SKM-1 (cell line): Measurements from ENCODE around the gene TMBIM1.

ENCODE experiments used
- DNase-seq: peaks from one replicate; lab custom pipeline; 2025; ENCODE audit not compliant: unreplicated experiment; lab: John Stamatoyannopoulos, UW

The TMBIM1 gene

GRCh38 chr2:218292048-218293014 is at the start of gene TMBIM1:
Gene TMBIM1, minus strand, starts transcription at chr2:218292503. Its CDS starts 10,362 bp downstream, at chr2:218282141.
- DNase-seq: peak; percentile 63

- no peak for DNase-seq
Observed at GRCh38 chr2:218341381-218341780, 49.1 kb upstream of the TMBIM1 start.

GRCh38 chr2:218340656-218341055 is 48.4 kb upstream of the TMBIM1 start:
- no peak for DNase-seq

GRCh38 chr2:218334531-218334930 is 42.2 kb upstream of the TMBIM1 start:
- DNase-seq: no peak

- DNase-seq: peak; percentile 88
Observed at GRCh38 chr2:218332920-218333645, 40.8 kb upstream of the TMBIM1 start.

GRCh38 chr2:218332288-218332687 is 40.0 kb upstream of the TMBIM1 start:
- DNase-seq: no peak

GRCh38 chr2:218331745-218332144 is 39.4 kb upstream of the TMBIM1 start:
- DNase-seq: no peak

- DNase-seq: no peak
Observed at GRCh38 chr2:218329826-218330593, 37.7 kb upstream of the TMBIM1 start.

GRCh38 chr2:218329027-218329825 is 36.9 kb upstream of the TMBIM1 start:
- DNase-seq: no peak

GRCh38 chr2:218328294-218328693 is 36.0 kb upstream of the TMBIM1 start:
- no peak for DNase-seq

- no peak for DNase-seq
Observed at GRCh38 chr2:218327451-218328210, 35.3 kb upstream of the TMBIM1 start.

- DNase-seq: no peak
Observed at GRCh38 chr2:218326315-218326714, 34.0 kb upstream of the TMBIM1 start.

- no peak for DNase-seq
Observed at GRCh38 chr2:218325566-218326160, 33.4 kb upstream of the TMBIM1 start.

- no peak for DNase-seq
Observed at GRCh38 chr2:218323526-218324472, 31.5 kb upstream of the TMBIM1 start.

- peak; percentile 45 for DNase-seq
Observed at GRCh38 chr2:218322768-218323525, 30.6 kb upstream of the TMBIM1 start.

- DNase-seq: no peak
Observed at GRCh38 chr2:218320704-218321336, 28.5 kb upstream of the TMBIM1 start.

- no peak for DNase-seq
Observed at GRCh38 chr2:218319813-218320365, 27.6 kb upstream of the TMBIM1 start.
